DLD1 (cell line): ENCODE measurements around the gene PPP4R3B.
"Not testable (repeated sequence)": the region's sequence is repeated elsewhere in the genome, so short reads cannot be mapped to it uniquely, and the experiment has no call there.

Experiments used
- in situ Hi-C: cut with HindIII; loops from 2 replicates; pipeline ENCODE4 v1.10.0; 2017; ENCODE audit warnings: low sequenced_read_pairs

The PPP4R3B gene

GRCh38 chr2:55596795-55597194 lies 20.6 kb downstream of the PPP4R3B start:
- in situ Hi-C loops, result not testable (repeated sequence)

- in situ Hi-C loops, result no loop called here
These were observed 21.9 kb downstream of the PPP4R3B start for GRCh38 chr2:55595536-55595935.

- in situ Hi-C loops, result no loop called here
These were observed 25.3 kb downstream of the PPP4R3B start for GRCh38 chr2:55592130-55592529.

GRCh38 chr2:55590810-55591440 lies 26.5 kb downstream of the PPP4R3B start:
- in situ Hi-C loops, result no loop called here

GRCh38 chr2:55585451-55586080 lies 31.9 kb downstream of the PPP4R3B start:
- in situ Hi-C loops, result no loop called here

- in situ Hi-C loops, result no loop called here
These were observed 35.4 kb downstream of the PPP4R3B start for GRCh38 chr2:55581874-55582547.

GRCh38 chr2:55581435-55581834 lies 36.0 kb downstream of the PPP4R3B start:
- in situ Hi-C loops, result no loop called here

- in situ Hi-C loops, result not testable (repeated sequence)
These were observed 48.4 kb downstream of the PPP4R3B start for GRCh38 chr2:55569002-55569401.

- in situ Hi-C loops, result no loop called here
These were observed 50.1 kb downstream of the PPP4R3B start for GRCh38 chr2:55567298-55567697.

GRCh38 chr2:55565613-55566012 lies 51.8 kb downstream of the PPP4R3B start:
- in situ Hi-C loops, result no loop called here

- in situ Hi-C loops, result no loop called here
These were observed 56.6 kb downstream of the PPP4R3B start for GRCh38 chr2:55560855-55561254.

- in situ Hi-C loops, result no loop called here
These were observed 60.6 kb downstream of the PPP4R3B start for GRCh38 chr2:55556809-55557208.

- in situ Hi-C loops, result no loop called here
These were observed 61.4 kb downstream of the PPP4R3B start for GRCh38 chr2:55555977-55556376.

GRCh38 chr2:55553321-55553720 lies 64.1 kb downstream of the PPP4R3B start:
- in situ Hi-C loops, result no loop called here

GRCh38 chr2:55550368-55551102 lies 66.9 kb downstream of the PPP4R3B start:
- in situ Hi-C loops, result no loop called here

- in situ Hi-C loops, result not testable (repeated sequence)
These were observed 69.7 kb downstream of the PPP4R3B start for GRCh38 chr2:55547679-55548078.

GRCh38 chr2:55547001-55547400 lies 70.4 kb downstream of the PPP4R3B start:
- in situ Hi-C loops, result no loop called here

- in situ Hi-C loops, result no loop called here
These were observed 86.8 kb downstream of the PPP4R3B start for GRCh38 chr2:55530539-55531081.

GRCh38 chr2:55526174-55526573 lies 91.2 kb downstream of the PPP4R3B start:
- in situ Hi-C loops, result no loop called here

- in situ Hi-C loops, result no loop called here
These were observed 92.5 kb downstream of the PPP4R3B start for GRCh38 chr2:55524884-55525437.
